Ammon's horn (tissue), 1 donor: ENCODE results near the gene TM7SF2.

Source experiments
- DNase-seq: peaks from one replicate; pipeline ENCODE4 v3.0.0-alpha.2; 2016; ENCODE audit warnings: low spot score

The TM7SF2 gene

GRCh38 chr11:65111744-65112545, at the start of gene TM7SF2:
TM7SF2 (plus strand) TSS chr11:65111872; CDS start chr11:65112016, 144 bp downstream.
- DNase-seq, result peak; percentile 97

- DNase-seq, result no peak
Measured at GRCh38 chr11:65063532-65063931, 48.1 kb upstream of the TM7SF2 start.

GRCh38 chr11:65064847-65065240, 46.8 kb upstream of the TM7SF2 start:
- DNase-seq, result no peak

GRCh38 chr11:65065851-65066250, 45.8 kb upstream of the TM7SF2 start:
- DNase-seq, result no peak

- DNase-seq, result no peak
Measured at GRCh38 chr11:65066315-65066714, 45.4 kb upstream of the TM7SF2 start.

- no peak for DNase-seq
Measured at GRCh38 chr11:65066805-65067291, 44.8 kb upstream of the TM7SF2 start.

- no peak for DNase-seq
Measured at GRCh38 chr11:65067446-65067845, 44.2 kb upstream of the TM7SF2 start.

- no peak for DNase-seq
Measured at GRCh38 chr11:65069217-65069616, 42.5 kb upstream of the TM7SF2 start.

- DNase-seq, result no peak
Measured at GRCh38 chr11:65071907-65072630, 39.6 kb upstream of the TM7SF2 start.

GRCh38 chr11:65072631-65072966, 39.1 kb upstream of the TM7SF2 start:
- DNase-seq, result no peak

- DNase-seq, result no peak
Measured at GRCh38 chr11:65077451-65077850, 34.2 kb upstream of the TM7SF2 start.

GRCh38 chr11:65078151-65078550, 33.5 kb upstream of the TM7SF2 start:
- DNase-seq, result no peak

- no peak for DNase-seq
Measured at GRCh38 chr11:65078786-65079342, 32.8 kb upstream of the TM7SF2 start.

GRCh38 chr11:65083134-65083833, 28.4 kb upstream of the TM7SF2 start:
- DNase-seq, result no peak

GRCh38 chr11:65083834-65084597, 27.7 kb upstream of the TM7SF2 start, which contains the start of the genes CDCA5 and ZFPL1:
CDCA5 (minus strand) TSS chr11:65084040; CDS start chr11:65083978, 62 bp downstream.
ZFPL1 (plus strand) TSS chr11:65084222; CDS start chr11:65084699, 477 bp downstream.
- peak; percentile 97 for DNase-seq

GRCh38 chr11:65084598-65085375, 26.9 kb upstream of the TM7SF2 start:
- no peak for DNase-seq

GRCh38 chr11:65085446-65085845, 26.2 kb upstream of the TM7SF2 start:
- no peak for DNase-seq

- no peak for DNase-seq
Measured at GRCh38 chr11:65086809-65087208, 24.9 kb upstream of the TM7SF2 start.

- DNase-seq, result no peak
Measured at GRCh38 chr11:65087216-65087615, 24.5 kb upstream of the TM7SF2 start.

GRCh38 chr11:65087827-65088226, 23.8 kb upstream of the TM7SF2 start:
- no peak for DNase-seq

GRCh38 chr11:65089621-65090020, 22.1 kb upstream of the TM7SF2 start:
- no peak for DNase-seq
